ENCODE data around the gene RBM20.
A peak's percentile ranks its signal among the peaks of the same experiment; 100 is the strongest.
"Not testable (repeated sequence)": the region's sequence is repeated elsewhere in the genome, so short reads cannot be mapped to it uniquely, and the experiment has no call there.

The RBM20 gene

DNA sequence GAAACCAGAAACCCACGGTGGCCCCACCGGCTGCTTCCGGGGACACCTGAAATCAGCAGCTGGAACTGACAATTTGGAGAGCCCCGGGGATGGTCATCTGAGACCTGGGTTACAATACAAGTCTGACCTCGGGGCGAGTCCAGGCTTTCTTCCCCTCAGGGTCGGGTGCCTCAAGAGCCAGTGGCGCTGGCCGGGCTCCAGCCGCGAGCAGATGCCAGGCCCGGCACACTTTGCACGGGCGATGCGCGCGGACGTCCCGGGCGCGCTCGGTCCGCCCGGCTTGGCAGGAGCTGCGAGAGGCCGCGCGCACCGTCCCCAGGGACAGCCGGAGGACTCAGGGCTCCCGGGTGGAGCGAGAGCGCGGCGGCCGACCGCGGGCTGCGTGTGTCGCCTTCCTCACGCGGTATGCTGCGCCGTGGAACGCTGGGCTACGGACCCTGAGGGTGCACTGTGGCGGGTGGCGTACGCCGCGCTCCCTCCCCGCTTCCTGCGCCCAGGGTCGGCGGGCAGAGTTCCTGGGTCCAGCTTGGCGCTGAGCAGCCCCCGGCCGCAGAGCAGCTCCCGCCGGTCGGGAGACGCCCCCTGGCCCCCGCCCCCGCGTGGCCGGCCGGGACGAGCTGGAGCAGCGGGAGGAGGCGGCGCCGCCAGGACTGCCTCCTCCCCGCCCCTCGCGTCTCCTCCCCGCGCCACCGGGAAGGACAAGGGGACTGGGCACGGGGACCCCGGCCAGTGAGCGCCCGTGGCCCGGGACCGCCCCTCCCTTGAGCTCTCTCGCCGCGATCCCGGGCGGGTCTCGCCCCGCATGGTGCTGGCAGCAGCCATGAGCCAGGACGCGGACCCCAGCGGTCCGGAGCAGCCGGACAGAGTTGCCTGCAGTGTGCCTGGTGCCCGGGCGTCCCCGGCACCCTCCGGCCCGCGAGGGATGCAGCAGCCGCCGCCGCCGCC, at the start of gene RBM20:
Gene RBM20 (plus strand): TSS at position 684 of the 945 bp plus-strand sequence. CDS start 119 bp downstream, at position 803.
- no peak for DNase-seq (ENCODE audit: extremely low read depth in 1 of 2, low read depth in 1 of 2)

DNA sequence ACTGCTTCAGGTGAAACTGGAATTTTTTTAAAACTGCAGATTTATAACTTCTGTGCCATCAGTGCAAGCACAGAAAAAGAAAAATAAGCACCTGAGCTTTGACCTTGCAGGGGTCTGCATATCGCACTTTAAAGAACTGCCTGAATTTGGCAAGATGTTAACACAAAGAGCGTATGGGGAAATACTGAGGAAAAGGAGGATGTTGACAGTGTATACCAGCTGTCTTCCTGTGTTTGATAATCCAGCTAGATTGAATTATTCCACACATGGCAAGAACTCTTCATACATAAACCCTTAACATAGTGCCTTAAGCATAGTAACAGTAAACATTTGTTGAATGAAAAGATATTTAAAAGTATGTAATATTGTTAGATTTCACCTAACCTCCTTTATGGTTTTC, 46.7 kb upstream of the RBM20 start:
- no peak for DNase-seq (ENCODE audit: extremely low read depth in 1 of 2, low read depth in 1 of 2)

GRCh38 chr10:110600487-110601101, 43.5 kb upstream of the RBM20 start:
- no peak for DNase-seq (ENCODE audit: extremely low read depth in 1 of 2, low read depth in 1 of 2)

DNA sequence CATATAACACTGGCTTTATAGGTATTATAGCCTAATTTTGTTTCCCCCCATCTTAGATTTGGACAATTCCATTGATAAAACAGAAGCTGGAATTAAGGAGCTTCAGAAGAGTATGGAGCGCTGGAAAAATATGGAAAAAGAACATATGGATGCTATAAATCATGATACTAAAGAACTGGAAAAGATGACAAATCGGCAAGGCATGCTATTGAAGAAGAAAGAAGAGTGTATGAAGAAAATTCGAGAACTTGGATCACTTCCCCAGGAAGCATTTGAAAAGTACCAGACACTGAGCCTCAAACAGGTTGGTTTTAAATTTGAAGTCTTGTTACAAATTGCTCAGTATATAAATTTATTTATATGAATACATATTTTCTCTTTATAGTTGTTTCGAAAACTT, 42.6 kb upstream of the RBM20 start:
- no peak for DNase-seq (ENCODE audit: extremely low read depth in 1 of 2, low read depth in 1 of 2)

DNA sequence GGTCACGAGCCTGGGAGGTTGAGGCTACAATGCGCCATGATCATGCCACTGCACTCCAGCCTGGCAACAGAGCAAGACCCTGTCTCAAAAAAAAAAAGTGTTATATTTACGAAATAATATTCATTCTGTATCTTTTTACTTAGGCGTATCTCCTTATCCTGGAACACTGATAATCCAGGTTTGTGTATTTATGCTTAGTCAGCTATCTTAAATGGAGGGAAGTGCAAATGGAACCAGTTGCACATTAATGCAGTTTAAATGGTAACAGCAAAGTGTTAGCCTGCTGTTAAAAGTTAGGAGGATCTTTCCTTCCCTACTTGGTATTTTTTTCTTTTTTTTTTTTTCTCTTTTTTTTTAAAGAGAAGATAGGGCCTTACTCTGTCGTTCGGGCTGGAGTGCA, 36.0 kb upstream of the RBM20 start:
- DNase-seq (ENCODE audit: extremely low read depth in 1 of 2, low read depth in 1 of 2), result no peak

- DNase-seq (ENCODE audit: extremely low read depth in 1 of 2, low read depth in 1 of 2), result no peak
Measured at GRCh38 chr10:110609605-110610004, 34.5 kb upstream of the RBM20 start.

GRCh38 chr10:110610308-110610774, 33.8 kb upstream of the RBM20 start:
- DNase-seq (ENCODE audit: extremely low read depth in 1 of 2, low read depth in 1 of 2), result no peak

- not testable (repeated sequence) for DNase-seq (ENCODE audit: extremely low read depth in 1 of 2, low read depth in 1 of 2)
Measured at GRCh38 chr10:110610781-110611180, 33.4 kb upstream of the RBM20 start.

DNA sequence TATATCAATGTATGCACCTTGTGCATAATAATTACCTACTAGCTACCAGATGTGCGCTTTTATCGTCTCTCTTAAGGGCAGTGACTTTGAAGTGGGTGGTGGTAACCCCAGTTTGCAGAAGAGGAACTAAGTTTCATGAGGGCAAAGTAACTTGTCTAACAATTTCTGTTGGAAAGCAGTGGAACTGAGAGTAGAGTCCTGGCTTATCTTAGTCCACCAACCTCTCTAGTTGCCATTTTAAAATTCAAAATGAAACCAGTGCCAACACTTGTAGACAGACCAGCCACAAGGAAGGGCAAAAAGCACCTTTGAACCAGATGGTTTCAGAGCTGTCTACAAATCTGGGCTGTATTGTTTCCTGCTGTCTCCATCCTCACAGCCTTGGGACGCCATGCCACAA, 32.0 kb upstream of the RBM20 start:
- DNase-seq (ENCODE audit: extremely low read depth in 1 of 2, low read depth in 1 of 2), result no peak

GRCh38 chr10:110612629-110613028, 31.5 kb upstream of the RBM20 start:
- no peak for DNase-seq (ENCODE audit: extremely low read depth in 1 of 2, low read depth in 1 of 2)

- DNase-seq (ENCODE audit: extremely low read depth in 1 of 2, low read depth in 1 of 2), result peak in 1 of 2 donors; percentile 21
Measured at GRCh38 chr10:110613341-110613995, 30.7 kb upstream of the RBM20 start.

DNA sequence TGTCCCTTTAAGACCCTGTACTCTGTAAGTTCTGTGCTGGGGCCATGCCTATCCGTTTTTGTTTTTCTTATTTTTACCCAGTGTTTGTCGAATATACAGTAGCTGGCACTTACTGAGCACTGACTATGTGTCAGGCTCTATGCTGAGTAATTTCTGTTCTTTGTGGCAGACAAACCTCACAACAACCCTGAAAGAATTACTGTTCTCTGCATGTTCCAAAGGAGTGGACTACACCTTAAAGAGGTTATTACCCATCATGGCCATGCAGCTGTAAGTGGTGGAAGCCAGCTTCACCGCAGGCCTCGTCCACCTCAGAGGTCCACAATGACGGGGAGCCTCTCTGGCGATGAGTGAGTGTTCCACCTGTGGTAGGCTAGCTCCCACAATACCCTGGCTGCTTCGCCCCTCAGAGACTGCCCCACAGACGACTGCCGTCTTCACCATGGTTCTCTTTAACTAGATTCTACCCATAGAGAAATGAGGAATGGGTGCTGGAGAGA, 30.1 kb upstream of the RBM20 start:
- no peak for DNase-seq (ENCODE audit: extremely low read depth in 1 of 2, low read depth in 1 of 2)

DNA sequence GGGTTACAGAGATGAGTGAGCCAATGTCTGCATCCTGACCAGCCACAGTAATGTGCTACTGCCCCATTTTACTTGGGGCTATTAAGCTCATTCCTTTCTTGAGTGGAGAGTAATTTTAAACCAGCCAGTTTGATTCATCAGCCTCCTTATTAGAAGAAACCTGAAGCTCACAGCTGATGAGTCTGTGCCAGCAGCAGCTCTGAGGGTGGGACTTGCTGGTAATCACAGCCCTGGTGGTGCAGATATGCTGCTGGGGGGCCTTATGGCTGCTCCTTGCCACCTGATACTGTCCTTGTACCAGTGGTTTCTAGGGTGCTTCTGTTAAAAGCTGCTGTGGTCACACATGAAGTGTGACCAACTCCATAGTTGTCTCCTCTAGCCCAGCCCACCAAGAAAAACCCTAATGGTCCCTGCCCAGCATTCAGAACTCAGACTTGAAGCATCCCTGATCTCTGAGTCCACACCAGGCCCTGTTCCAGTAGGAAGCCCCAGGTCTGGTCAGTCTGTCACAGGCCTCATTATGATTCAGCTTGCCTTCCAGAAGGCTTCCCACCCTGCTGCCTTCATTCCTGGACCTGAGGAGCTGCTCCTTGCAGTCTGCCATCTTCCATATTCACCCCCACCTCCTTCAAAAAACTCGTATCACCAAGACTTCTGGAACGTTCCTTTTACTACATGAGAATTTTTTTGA, 28.9 kb upstream of the RBM20 start:
- DNase-seq (ENCODE audit: extremely low read depth in 1 of 2, low read depth in 1 of 2), result no peak

DNA sequence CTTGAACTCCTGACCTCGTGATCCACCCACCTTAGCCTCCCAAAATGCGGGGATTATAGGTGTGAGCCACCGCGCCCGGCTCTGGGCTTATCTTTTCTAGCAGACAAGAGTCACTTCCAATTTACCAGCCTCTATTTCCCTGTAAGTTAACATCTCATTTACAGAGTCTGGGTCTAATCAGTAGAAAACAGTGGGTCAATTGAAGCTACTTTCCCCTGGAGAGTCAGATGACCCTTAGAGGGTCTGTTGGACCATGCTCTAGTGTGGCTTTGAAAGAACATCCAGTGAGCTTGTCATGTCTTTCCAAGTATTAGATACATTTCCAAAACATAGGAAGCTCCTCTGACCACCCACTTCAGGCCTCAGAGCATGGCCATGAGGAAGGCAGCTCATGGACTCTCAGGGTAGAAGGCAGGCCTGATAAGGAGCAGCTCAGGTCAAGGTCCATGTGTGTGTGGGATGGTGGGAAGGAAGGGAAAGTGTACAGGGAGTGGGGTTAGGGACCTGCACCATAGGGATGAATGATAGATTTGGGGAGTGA, 27.6 kb upstream of the RBM20 start:
- DNase-seq (ENCODE audit: extremely low read depth in 1 of 2, low read depth in 1 of 2), result no peak

DNA sequence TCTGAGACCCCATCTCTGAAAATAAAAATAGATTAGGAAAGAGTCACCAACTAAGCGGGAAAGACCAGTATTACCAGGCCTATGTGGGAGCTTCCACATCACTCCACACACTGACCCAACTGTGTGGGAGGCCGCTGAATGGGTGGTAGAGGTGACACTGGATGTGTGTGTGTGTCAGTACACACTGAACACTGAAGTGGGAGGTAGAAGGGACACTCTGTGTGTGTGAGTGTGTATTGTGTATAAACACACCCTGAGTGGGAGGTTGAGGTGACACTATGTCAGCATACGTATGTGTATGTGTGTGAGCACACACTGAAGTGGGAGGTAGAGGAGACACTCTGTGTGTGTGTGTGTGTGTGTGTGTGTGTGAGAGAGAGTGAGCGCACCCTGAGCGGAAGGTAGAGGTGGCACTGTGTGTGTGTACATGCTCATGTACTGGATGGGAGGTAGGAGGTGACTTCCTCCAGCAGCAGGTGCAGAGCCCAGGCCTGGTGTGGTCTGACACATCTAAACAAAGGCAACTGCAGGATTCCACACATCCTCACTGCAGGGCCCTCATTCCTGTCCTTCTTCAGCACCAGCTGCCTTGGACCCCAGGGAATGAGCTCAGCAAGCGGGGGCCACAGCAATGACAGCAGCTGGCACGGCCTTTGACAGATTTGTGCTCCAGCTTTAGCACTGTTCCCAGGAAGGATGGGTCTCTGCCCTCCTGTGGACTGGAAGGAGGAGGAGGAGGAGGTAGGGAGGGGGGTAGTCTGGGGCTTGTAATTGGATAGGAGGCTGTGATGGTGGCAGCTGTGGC, 26.5 kb upstream of the RBM20 start:
- no peak for DNase-seq (ENCODE audit: extremely low read depth in 1 of 2, low read depth in 1 of 2)

GRCh38 chr10:110618230-110618610, 25.9 kb upstream of the RBM20 start:
- no peak for DNase-seq (ENCODE audit: extremely low read depth in 1 of 2, low read depth in 1 of 2)

DNA sequence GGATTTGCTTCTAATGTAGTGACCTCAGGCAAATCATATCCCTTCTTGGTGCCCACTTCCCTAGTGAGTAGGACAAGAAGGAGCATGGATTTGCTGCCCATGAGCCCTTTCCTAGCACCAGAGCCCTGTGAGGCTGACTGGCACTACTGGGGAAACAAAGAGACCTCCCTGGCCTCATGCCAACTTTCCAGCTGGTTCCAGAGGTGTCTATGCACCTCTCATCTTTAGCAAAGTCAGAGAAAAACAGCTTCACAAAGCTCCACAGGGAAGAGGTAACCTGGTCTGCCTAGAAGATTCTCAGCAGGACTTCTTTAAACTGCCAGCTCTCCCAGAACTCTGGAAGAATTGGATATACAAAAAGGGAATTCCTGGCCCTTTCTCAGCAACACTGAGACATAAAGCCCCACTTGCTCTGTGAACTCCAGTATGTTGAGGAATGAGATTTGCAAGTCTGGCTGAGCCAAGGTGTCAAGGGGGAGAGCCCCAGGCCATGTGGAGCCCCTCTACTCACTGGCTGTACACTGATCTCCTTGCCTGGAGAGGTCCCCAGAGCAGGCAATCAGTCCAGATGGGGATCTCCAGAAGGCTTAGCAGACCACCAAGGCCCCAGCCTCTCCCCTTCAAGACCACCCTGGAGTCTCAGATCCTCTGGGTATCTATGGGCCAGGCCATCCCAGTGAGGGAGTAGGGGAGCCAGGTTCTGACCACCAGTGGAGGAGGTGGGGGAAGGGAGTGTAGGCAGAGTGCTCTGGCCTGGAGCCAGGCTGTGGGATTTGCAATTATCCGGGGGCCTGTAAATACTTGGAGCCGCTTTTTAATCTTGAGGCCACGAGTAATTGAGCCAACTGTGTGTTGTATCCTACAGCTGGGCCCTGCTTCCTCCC, 24.4 kb upstream of the RBM20 start:
- DNase-seq (ENCODE audit: extremely low read depth in 1 of 2, low read depth in 1 of 2), result no peak

DNA sequence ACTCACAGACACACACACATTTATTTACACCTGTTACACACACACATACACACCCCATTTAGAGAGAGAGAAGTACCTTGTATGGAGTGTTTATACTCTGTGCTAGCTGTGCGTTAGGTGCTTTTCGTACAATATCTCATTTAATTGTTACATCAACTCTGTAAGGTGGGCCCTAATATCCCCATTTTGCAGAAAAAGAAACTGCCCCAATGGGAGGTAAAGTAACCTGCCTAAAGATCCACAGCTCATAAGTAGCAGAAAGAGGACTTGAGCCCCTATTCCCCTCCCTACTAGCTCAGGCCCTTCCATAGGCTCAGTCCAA, 23.8 kb upstream of the RBM20 start:
- DNase-seq (ENCODE audit: extremely low read depth in 1 of 2, low read depth in 1 of 2), result no peak

- DNase-seq (ENCODE audit: extremely low read depth in 1 of 2, low read depth in 1 of 2), result not testable (repeated sequence)
Measured at GRCh38 chr10:110623316-110623715, 20.8 kb upstream of the RBM20 start.

All from stimulated activated CD8-positive, alpha-beta memory T cell treated with anti-CD3 and anti-CD28 coated beads, Interleukin-7, amount 100 ng/mL, for 48 hours (primary cell).